ENCODE measurements around the gene UNC13A. TPM values are rescaled to one million over a fixed set of nuclear protein-coding genes. Genes with fewer than 3 reads are reported as not detected.

The UNC13A gene
- total RNA-seq, 4 donors from 2014 or later: 0.06 to 0.22 TPM; not detected in 2

DNA sequence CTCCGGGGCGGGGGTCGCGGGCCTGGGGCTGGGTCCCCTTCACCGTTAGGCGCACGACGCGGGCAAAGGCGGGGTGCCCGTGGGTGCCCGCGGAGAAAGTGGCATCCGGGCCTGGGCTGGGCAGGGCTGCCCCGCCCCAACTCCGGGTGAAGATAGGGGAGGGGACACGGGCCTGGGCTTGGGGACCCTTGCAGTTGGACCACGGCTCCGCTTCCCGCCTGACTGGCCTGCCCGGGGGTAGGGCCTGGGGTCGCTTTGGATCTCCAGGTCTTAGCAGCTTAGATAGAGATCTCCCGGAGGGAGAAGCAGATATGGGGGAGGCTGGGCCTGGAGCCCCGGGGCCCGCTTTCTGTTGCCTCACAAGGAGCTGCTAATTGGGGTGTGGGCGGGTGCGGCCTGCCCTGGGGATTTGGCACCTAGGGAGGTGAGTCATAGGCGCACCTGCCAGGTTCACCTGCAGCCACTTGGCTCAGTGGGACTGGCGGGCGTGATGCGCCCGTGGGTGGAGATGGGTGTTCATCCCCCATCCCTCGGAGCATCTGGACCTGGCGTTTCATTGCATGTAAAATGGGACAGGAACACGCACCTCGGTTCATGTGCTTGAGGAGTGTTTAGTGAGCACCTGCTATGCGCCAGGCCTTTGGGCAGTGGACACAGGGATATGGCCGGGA, 31.7 kb upstream of the UNC13A start:
- intact Hi-C loops (cut with DNase I): no loop called here
- no peak for DNase-seq
- H3K27ac ChIP-seq: peak overlapping the region; percentile 76 to 90 (median 85)
- H3K36me3 ChIP-seq: peaks cover 0 to 22% (median under 1%) of the 10 kb centered on the region in 3 donors
- TF ChIP-seq, protein P1, sequence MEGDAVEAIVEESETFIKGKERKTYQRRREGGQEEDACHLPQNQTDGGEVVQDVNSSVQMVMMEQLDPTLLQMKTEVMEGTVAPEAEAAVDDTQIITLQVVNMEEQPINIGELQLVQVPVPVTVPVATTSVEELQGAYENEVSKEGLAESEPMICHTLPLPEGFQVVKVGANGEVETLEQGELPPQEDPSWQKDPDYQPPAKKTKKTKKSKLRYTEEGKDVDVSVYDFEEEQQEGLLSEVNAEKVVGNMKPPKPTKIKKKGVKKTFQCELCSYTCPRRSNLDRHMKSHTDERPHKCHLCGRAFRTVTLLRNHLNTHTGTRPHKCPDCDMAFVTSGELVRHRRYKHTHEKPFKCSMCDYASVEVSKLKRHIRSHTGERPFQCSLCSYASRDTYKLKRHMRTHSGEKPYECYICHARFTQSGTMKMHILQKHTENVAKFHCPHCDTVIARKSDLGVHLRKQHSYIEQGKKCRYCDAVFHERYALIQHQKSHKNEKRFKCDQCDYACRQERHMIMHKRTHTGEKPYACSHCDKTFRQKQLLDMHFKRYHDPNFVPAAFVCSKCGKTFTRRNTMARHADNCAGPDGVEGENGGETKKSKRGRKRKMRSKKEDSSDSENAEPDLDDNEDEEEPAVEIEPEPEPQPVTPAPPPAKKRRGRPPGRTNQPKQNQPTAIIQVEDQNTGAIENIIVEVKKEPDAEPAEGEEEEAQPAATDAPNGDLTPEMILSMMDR (IDR thresholded peaks at IDR 0.05): no peak
- TF ChIP-seq POLR2A (IDR thresholded peaks at IDR 0.05): no peak
- peaks cover 0 to 11% (median 0%) of the 10 kb centered on the region in 4 donors for H3K27me3 ChIP-seq
- H3K9me3 ChIP-seq: no peaks in the 10 kb centered on the region
- WGBS, 2 donors: 6 to 30% methylated on average over 2 to 3 of the region's 38 CpGs
- H3K4me1 ChIP-seq: peaks cover 23 to 62% (median 41%) of the 10 kb centered on the region in 3 donors
- peak overlapping the region; percentile 65 to 96 (median 80) for H3K4me3 ChIP-seq

DNA sequence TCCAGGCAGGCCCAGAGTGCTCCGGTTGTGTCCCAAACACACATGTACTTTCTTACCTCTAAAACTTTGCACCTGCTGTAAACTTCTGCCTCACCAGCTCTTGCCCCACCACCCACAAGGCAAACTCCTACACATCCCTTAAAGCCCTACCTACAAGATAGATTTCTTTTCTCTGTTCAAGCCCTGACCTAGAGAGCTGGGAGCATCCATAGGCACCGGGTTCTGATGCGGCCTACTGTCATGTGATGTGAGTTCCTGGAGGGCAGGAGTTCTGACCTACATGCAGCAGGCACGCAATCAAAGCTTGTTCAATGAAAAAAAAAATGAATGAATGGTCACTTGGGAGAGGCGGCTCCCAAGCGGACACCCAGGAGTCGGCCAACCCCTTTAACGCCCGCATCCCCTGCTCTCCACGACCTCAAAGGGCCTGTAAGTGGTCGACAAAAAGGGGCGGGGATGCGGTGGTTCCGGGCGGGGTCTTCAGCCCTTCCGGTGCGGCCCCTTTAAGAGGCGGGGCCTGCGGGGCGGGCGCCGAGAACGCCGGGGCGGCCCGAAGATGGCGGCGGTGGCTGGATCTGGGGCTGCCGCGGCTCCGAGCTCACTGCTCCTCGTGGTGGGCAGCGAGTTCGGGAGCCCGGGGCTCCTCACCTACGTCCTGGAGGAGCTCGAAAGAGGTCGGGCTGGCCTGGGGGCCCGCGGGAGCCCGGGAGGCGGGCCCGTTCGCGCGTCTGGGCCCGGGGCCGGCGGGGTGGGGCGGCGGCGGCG, 31.0 kb upstream of the UNC13A start, which contains the start of gene MAP1S:
TSS of gene MAP1S (plus strand) at position 534 of the 765 bp plus-strand sequence. CDS start at position 557, 23 bp downstream.
- TF ChIP-seq, protein P1 (IDR thresholded peaks at IDR 0.05): no peak
- TF ChIP-seq POLR2A (IDR thresholded peaks at IDR 0.05): peak in 2 of 4 donors; percentile 52 to 85
- 8 to 33% methylated on average over 2 to 13 of the region's 53 CpGs for WGBS, 2 donors
- H3K27ac ChIP-seq: peak within 1 kb of the TSS; percentile 76 to 90 (median 85)
- H3K4me1 ChIP-seq: peaks cover 23 to 62% (median 41%) of the 10 kb centered on the region in 3 donors
- intact Hi-C loops (cut with DNase I): no loop called here
- H3K27me3 ChIP-seq: peaks cover 0 to 11% (median 0%) of the 10 kb centered on the region in 4 donors
- peaks cover 0 to 15% (median 0%) of the 10 kb centered on the region in 3 donors for H3K36me3 ChIP-seq
- peak within 1 kb of the TSS; percentile 65 to 96 (median 80) for H3K4me3 ChIP-seq
- no peak for DNase-seq
- no peaks in the 10 kb centered on the region for H3K9me3 ChIP-seq

DNA sequence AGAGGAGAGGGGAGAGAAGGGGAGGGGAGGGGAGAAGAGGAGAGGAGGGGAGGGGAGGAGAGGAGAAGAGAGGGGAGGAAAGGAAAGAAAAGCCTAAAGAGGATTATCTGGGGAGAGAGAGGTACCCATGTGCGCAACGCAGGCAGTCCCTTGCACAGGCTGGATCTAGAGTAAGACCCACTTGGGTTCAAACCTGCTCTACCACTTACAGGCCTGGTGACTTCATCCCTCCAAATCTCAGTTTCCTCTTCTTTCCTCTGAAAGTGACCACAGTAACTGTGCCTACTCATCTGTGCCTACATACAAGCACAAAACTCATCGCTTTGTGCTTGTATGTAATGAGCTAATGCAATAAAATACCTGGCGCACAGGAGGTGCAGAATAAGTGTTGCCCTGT, 30.4 kb upstream of the UNC13A start:
- 66 to 74% methylated on average over 4 of the region's 4 CpGs for WGBS, 2 donors
- peak overlapping the region in 1 of 4 donors; percentile 75 for H3K4me3 ChIP-seq
- peaks cover 0 to 11% (median 0%) of the 10 kb centered on the region in 4 donors for H3K27me3 ChIP-seq
- DNase-seq: no peak
- intact Hi-C loops (cut with DNase I): no loop called here
- H3K36me3 ChIP-seq: peaks cover 0 to 9% (median 0%) of the 10 kb centered on the region in 3 donors
- H3K4me1 ChIP-seq: peaks cover 23 to 62% (median 41%) of the 10 kb centered on the region in 3 donors
- TF ChIP-seq POLR2A (IDR thresholded peaks at IDR 0.05): no peak
- TF ChIP-seq, protein P1 (IDR thresholded peaks at IDR 0.05): no peak
- H3K27ac ChIP-seq: peak overlapping the region in 1 of 4 donors; percentile 90
- H3K9me3 ChIP-seq: no peaks in the 10 kb centered on the region

DNA sequence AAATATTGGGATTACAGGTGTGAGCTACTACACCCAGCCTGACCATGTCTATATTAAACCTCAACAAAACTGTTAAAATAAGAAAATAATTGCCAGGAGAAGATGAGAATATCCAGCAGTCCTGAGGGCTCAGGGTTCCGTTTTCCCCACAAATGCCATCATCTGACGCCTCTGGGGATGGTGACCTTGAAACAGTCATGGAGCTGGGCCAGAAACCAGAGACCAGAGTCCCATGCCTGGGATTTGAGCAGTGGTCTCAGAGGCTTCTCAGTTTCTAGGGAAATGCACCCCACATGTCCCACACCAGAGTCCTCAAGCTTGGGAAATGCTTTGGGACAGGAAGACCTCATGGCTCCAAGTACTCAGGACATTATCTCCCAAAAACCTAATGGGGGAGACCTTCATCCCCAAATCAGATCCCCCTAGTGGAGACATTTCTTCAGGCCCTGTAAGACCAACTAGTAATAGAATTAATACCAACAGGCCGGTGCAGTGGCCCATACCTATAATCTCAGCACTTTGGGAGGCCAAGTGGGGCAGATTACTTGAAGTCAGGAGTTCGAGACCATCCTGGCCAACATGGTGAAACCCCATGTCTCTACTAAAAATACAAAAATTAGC, 28.3 kb upstream of the UNC13A start:
- 57 to 64% methylated on average over 3 to 4 of the region's 4 CpGs for WGBS, 2 donors
- Histone ChIP-seq H3K4me3 (no peak overlapping the region), H3K27me3 (peaks cover 0 to 11% (median 0%) of the 10 kb centered on the region in 4 donors), H3K27ac (peak overlapping the region in 2 of 4 donors; percentile 12 to 64), H3K9me3 (no peaks in the 10 kb centered on the region), H3K36me3 (no peaks in the 10 kb centered on the region), H3K4me1 (peaks cover 15 to 45% (median 31%) of the 10 kb centered on the region in 3 donors)
- DNase-seq: no peak
- intact Hi-C loops (cut with DNase I): no loop called here
- TF ChIP-seq POLR2A (IDR thresholded peaks at IDR 0.05): no peak
- TF ChIP-seq, protein P1 (IDR thresholded peaks at IDR 0.05): no peak
